Hypothalamus (tissue), 51 donors: Measurements from ENCODE around the gene ANKRD16.
"Not testable (repeated sequence)": the region's sequence is repeated elsewhere in the genome, so short reads cannot be mapped to it uniquely, and the experiment has no call there.

Experiments
- DNase-seq, 51 donors: peaks; one replicate each; lab custom pipeline; 2025; lab: John Stamatoyannopoulos, UW

ANKRD16 gene

GRCh38 chr10:5877041-5877440, 12.7 kb downstream of the ANKRD16 start:
- DNase-seq: not testable (repeated sequence)

GRCh38 chr10:5876181-5876768, 13.4 kb downstream of the ANKRD16 start:
- DNase-seq: peak in 2 of 51 donors; percentile 7 to 37

DNA sequence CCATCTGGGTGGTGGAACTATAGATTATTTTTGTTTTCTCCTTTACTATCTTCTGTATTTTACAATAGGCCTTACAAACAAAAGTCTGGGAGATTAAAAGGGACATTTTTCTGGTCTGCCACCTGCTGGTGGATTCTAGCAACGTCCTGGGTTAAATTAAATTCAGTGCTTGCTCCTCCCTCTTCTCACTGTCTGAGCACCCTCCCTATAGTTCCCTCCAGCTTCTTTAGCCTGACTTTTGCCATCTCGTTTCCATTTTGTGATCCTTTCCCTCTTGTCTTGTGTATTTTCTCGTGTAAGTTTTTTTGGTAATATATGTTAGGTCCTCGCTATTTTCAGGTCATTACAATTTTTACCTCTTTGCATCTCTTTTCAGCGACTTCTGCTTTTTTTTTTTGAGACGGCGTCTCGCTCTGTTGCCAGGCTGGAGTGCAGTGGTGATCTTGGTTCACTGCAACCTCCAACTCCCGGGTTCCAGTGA, 16.1 kb downstream of the ANKRD16 start:
- DNase-seq: peak in 40 of 51 donors; percentile 6 to 84 (median 43)

DNA sequence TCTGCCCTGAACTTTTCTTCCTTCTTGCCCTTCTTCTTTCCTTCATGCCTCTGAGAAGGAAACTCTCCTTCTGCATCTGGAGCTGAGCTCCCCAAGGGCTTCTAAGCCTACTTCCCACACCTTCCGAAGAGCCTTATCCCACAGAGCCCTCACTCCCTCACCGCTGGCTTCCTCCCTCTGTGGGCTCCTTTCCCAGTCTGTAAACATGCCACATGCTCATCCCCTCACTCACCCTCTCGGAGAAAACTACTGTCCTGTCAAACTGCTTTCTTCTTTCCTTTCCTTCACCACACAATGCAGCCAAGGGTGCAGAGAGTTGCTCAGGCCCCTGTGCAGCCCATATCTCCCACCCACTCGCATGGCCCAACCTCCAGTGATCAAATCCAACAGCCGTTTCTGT, 18.1 kb downstream of the ANKRD16 start:
- no peak for DNase-seq

DNA sequence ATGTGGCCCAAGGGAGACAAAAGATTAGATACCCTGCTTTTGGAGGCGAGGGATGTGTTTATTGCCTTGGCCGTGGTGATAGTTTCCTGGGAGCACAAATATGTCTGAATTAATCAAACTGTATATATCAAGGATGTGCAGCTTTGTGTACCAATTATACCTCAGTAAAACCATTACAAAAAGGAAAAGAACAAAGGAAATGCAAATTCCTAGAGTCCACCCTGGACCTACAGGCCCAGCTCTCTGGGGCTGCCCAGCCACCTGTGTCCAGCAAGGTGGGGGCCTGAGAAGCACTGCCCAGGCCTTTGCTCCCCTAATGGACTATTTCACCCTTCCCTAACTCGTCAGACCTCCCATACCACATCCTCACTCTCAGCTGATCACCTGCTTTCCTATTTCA, 20.5 kb downstream of the ANKRD16 start:
- DNase-seq: no peak

- not testable (repeated sequence) for DNase-seq
These were observed 21.3 kb downstream of the ANKRD16 start for GRCh38 chr10:5868383-5868782.

DNA sequence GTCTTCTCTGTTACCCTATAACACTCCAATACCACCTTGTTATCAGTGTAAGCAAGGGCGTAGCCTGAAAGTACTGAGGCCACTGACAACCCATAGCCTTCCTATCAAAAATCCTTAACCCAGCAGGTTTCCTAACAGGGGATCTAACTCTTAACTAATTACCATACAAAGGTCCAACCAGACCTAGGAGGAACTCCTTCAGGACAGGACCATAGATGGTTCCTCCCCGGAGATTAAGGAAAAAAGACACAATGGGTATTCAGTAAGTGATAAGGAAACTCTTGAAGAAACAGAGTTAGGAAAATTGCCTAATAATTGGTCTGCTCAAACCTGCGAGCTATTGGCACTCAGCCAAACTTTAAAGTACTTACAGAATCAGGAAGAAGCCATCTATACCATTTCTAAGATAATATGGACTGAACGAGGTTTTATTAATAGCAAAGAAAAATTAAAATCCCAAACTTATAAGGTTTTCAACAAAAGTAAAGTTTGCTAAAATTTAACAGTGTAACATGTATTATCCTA, 22.5 kb downstream of the ANKRD16 start:
- DNase-seq: not testable (repeated sequence)

- DNase-seq: not testable (repeated sequence)
These were observed 23.1 kb downstream of the ANKRD16 start for GRCh38 chr10:5866451-5867081.

DNA sequence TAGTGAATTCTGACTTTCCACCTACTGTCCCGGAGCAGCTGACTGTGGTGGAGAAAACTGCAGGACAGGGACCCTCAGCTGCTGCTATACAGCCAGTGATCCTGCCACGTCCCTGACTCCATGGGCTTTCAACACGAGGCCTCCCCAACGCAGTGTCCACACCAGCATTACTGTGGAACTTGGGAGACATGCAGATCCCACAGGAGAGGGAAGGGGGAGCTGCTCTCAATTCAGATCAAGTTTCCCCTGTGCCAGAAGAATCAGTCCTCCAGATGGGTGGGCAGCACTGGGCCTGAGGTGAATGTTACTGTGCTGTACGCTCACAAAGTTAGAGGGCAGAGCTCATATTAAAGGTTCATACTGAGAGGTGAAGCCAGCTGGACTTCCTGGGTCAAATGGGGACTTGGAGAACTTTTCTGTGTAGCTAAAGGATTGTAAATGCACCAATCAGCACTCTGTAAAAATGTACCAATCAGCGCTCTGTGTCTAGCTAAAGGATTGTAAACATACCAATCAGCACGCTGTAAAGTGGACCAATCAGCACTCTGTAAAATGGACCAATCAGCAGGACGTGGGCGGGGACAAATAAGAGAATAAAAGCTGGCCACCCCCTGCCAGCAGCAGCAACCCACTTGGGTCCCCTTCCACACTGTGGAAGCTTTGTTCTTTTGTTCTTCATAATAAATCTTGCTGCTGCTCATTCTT, 26.6 kb downstream of the ANKRD16 start:
- DNase-seq: not testable (repeated sequence)

GRCh38 chr10:5862360-5862961, 27.2 kb downstream of the ANKRD16 start:
- DNase-seq: no peak

DNA sequence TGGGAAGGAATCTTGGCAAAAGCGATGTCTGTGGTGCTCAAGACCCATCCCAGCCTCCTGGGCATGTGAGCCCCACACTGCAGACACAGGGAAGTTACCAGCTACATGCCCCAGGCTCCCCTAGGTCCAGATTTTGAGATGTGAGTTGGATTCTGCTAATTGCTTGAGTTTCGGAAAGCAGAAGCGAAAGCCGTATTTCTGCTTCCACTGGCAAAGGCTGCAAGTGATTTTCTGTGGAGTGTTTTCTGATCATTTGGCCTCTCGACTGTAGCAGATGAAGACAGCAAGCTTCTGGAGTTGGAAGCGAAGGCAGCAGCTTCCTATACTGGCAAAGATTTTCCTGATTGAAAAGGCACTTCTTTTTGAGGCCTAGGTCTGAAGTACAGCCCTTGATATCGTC, 29.6 kb downstream of the ANKRD16 start:
- peak in 5 of 51 donors; percentile 5 to 31 (median 15) for DNase-seq

DNA sequence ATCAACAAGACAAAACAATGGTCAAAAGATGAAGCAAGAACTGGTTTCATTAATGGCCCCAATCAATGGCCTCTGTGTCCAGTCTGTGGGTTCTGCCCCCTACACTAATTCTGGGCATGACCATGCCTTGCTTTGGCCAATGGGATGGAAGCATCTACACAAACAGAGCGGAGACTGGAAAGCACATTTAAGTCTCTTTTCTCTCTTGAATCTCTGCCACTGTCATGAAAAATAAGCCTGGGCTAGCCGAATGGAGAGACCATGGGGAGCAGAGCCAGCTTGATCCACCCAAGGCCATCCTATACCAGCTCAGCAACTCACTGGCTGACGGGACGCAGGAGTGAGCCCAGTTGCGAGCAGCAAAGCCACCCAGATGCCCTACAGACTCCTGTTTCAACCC, 30.9 kb downstream of the ANKRD16 start:
- DNase-seq: peak in 35 of 51 donors; percentile 4 to 85 (median 44)

GRCh38 chr10:5856701-5857004, 33.0 kb downstream of the ANKRD16 start:
- DNase-seq: no peak

DNA sequence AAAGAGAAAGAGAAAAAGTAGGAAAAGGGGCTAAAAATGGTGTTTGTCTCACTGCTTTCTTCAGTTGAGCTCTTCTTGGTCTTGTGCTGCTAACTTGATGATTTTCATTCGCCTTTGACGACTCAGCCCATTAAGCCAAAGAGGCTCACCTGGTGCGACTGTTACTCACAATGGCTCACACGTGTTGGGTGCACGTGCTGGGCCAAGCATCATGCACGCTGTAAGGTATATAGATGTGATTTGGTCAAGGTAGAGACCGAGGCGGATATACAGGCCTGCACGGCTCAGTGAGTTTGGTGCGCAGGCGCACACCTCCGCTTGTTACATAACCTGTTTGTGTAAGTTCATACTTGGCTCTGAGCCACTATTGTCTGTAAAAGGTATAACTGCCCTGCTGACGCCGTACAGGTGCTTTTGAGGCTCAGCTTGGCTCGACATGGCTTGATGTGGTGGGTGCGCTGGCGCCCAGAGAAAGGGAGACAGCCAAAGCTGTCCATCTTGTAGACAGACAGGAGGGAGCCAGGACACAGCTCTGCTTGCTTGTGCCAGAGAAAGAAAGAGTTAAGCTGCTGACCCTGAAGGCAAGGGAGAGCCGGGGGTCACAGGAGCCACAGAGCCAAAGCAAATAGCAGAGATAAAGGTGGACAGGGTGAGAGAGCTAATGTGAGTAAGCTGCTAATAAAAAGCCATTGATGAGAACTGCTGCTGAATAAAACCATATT, 33.6 kb downstream of the ANKRD16 start:
- DNase-seq: no peak

- no peak for DNase-seq
These were observed 35.6 kb downstream of the ANKRD16 start for GRCh38 chr10:5854131-5854475.

DNA sequence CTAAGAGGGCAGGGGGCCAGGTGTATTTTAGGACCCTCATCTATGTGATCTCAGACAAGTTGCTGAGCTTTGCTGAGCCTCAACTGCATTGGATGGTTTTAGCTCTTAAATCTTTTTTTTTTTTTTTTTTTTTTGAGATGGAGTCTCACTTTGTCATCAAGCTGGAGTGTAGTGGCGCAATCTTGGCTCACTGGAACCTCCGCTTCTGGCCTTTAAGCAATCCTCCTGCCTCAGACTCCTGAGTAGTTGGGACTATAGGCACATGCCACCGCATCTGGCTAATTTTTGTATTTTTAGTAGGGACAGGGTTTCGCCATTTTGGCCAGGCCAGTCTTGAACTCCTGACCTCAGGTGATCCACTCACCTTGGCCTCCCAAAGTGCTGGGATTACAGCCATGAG, 43.0 kb downstream of the ANKRD16 start:
- DNase-seq: not testable (repeated sequence)

- no peak for DNase-seq
These were observed 45.2 kb downstream of the ANKRD16 start for GRCh38 chr10:5844345-5845055.

- DNase-seq: no peak
These were observed 45.9 kb downstream of the ANKRD16 start for GRCh38 chr10:5843686-5844344.

GRCh38 chr10:5841965-5842364, 47.7 kb downstream of the ANKRD16 start:
- no peak for DNase-seq
